ENCODE results near the gene FSHB. TPM values are rescaled to one million over a fixed set of nuclear protein-coding genes. Genes with fewer than 3 reads are reported as not detected.

The FSHB gene
- total and polyA plus RNA-seq, 2 of the 4 experiments (the other 2 are of a cell fraction): not detected

DNA sequence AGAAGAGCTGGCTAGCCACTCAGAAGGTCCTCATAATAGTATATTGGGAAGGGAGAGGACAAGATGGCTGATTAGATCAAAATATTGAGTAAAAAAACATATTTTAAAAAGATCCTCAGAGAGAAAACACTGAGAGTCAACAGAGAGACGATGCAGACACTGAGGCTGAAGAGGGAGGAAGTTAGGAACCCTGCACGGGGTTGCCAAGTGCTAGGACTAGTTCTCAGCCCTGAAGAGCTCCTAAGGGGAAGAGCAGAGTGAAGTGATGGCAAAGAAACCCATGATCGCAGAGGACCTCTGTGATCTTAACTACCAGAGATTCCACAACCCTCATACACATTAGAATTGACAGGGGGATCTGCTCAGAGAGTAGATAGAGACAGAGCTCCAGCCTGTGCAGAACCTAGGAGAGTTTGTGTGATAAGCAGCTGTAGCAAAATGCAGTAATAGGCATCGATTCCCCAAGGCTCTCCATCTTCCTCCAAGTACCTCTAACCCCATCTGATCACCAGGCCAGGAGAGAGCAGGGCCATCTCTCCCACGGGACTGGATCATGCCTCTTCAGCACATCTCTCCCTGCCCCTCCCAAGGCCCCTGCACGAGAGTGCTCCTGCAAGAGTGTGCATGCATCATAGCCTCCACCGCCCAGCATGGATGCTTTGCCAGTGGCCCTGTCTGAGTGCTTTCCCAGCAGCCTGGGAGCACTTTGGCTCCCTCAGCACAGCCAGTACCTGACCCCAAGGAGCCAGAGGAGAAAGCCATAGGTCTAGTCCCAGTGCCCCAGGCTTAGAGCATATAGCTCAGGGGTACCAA lies 50.9 kb downstream of the FSHB start:
- POLR2A ChIA-PET (ENCODE audit: unreplicated experiment): no interaction called here
- in situ Hi-C loops (cut with MboI; ENCODE audit: low sequenced_read_pairs): no loop called here
- no peaks in the 10 kb centered on the region for H3K79me1 ChIP-seq (ENCODE audit: low read depth in 1 of 2, low read length in 2 of 2)
- H3K27me3 ChIP-seq (ENCODE audit: control insufficient read depth, insufficient read depth, low read length): no peaks in the 10 kb centered on the region
- no peak overlapping the region for H3K27ac ChIP-seq (ENCODE audit: insufficient read depth, low read length)
- no peak overlapping the region for H2AK5ac ChIP-seq (ENCODE audit: low read depth, low read length)
- no peak overlapping the region for H4K91ac ChIP-seq (ENCODE audit: insufficient read depth, low read depth, low read length)
- H3K9ac ChIP-seq (ENCODE audit: low read depth, low read length): no peak overlapping the region
- BruUV-seq (replicated peaks): no TSS peak
- H2BK120ac ChIP-seq (ENCODE audit: low read depth, low read length): no peak overlapping the region
- H3K18ac ChIP-seq (ENCODE audit: low read depth, low read length): no peak overlapping the region
- no peak overlapping the region for H2BK20ac ChIP-seq (ENCODE audit: low read depth, low read length)
- no peaks in the 10 kb centered on the region for H3K9me1 ChIP-seq (ENCODE audit: insufficient read depth, low read length)
- no peak overlapping the region for H2AFZ ChIP-seq (replicated peaks; ENCODE audit: low read length, poor library complexity)
- no peak for ATAC-seq (ENCODE audit: low read depth)
- H3K4ac ChIP-seq (ENCODE audit: low read depth, low read length): no peak overlapping the region
- H3K4me1 ChIP-seq (ENCODE audit: control insufficient read depth, insufficient read depth, low read length): no peaks in the 10 kb centered on the region
- no peak overlapping the region for H3K56ac ChIP-seq (ENCODE audit: extremely low read depth, insufficient read depth, low read length)
- H4K20me1 ChIP-seq (ENCODE audit: insufficient read depth, low read length): no peaks in the 10 kb centered on the region
- H4K5ac ChIP-seq (ENCODE audit: low read depth, low read length): no peak overlapping the region
- no peak overlapping the region for H3K23ac ChIP-seq (ENCODE audit: low read depth, low read length)
- no peak overlapping the region for H3K14ac ChIP-seq (replicated peaks; ENCODE audit: low read depth, low read length)
- H4K8ac ChIP-seq (ENCODE audit: low read depth in 2 of 2, low read length in 2 of 2): no peak overlapping the region
- H3K36me3 ChIP-seq (ENCODE audit: control insufficient read depth, insufficient read depth, low read length): no peaks in the 10 kb centered on the region
- no peak overlapping the region for H2AK9ac ChIP-seq (replicated peaks; ENCODE audit: low read depth, low read length, poor library complexity)
- dilution Hi-C loops (cut with HindIII; ENCODE audit: low sequenced_read_pairs, unreplicated experiment): no loop called here
- H3K9me3 ChIP-seq (ENCODE audit: control insufficient read depth, insufficient read depth, low read length): no peaks in the 10 kb centered on the region
- 42% methylated on average over 2 of the region's 7 CpGs; no CpG with 5 or more reads in 1 of the 2 experiments for WGBS, 2 experiments (ENCODE audit: extremely low coverage in 2 of 2, insufficient read length in 1 of 2)
- no peak overlapping the region for H3K4me3 ChIP-seq (ENCODE audit: insufficient read depth, low read depth, low read length)
- no peak overlapping the region for H2BK15ac ChIP-seq (ENCODE audit: low read depth, low read length)
- no peak for DNase-seq
- CTCF ChIA-PET: no interaction called here
- intact Hi-C loops (cut with micrococcal nuclease): no loop called here
- no peak overlapping the region for H3K4me2 ChIP-seq (ENCODE audit: low read depth, low read length)
- TF ChIP-seq, protein P1, sequence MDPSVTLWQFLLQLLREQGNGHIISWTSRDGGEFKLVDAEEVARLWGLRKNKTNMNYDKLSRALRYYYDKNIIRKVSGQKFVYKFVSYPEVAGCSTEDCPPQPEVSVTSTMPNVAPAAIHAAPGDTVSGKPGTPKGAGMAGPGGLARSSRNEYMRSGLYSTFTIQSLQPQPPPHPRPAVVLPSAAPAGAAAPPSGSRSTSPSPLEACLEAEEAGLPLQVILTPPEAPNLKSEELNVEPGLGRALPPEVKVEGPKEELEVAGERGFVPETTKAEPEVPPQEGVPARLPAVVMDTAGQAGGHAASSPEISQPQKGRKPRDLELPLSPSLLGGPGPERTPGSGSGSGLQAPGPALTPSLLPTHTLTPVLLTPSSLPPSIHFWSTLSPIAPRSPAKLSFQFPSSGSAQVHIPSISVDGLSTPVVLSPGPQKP (IDR thresholded peaks at IDR 0.05; ENCODE audit: borderline replicate concordance, low read depth, low read length): no peak
- no peak for TF ChIP-seq FOS (IDR thresholded peaks at IDR 0.05; ENCODE audit: low read depth, low read length)
- TF ChIP-seq SMC3 (IDR thresholded peaks at IDR 0.05; ENCODE audit: low read depth, low read length): no peak
- TF ChIP-seq CHD1 (IDR thresholded peaks at IDR 0.05; ENCODE audit: low read depth, low read length): no peak
- TF ChIP-seq RAD21 (IDR thresholded peaks at IDR 0.05; ENCODE audit: low read length): no peak
- no peak for TF ChIP-seq POLR2A (IDR thresholded peaks at IDR 0.05; ENCODE audit: low read depth, low read length)
- TF ChIP-seq MXI1 (IDR thresholded peaks at IDR 0.05; ENCODE audit: borderline replicate concordance, low read depth, low read length): no peak
- TF ChIP-seq BHLHE40 (IDR thresholded peaks at IDR 0.05; ENCODE audit: low read depth, low read length): no peak
- no peak for TF ChIP-seq RCOR1 (IDR thresholded peaks at IDR 0.05; ENCODE audit: insufficient replicate concordance, low read length)
- TF ChIP-seq, protein P2, sequence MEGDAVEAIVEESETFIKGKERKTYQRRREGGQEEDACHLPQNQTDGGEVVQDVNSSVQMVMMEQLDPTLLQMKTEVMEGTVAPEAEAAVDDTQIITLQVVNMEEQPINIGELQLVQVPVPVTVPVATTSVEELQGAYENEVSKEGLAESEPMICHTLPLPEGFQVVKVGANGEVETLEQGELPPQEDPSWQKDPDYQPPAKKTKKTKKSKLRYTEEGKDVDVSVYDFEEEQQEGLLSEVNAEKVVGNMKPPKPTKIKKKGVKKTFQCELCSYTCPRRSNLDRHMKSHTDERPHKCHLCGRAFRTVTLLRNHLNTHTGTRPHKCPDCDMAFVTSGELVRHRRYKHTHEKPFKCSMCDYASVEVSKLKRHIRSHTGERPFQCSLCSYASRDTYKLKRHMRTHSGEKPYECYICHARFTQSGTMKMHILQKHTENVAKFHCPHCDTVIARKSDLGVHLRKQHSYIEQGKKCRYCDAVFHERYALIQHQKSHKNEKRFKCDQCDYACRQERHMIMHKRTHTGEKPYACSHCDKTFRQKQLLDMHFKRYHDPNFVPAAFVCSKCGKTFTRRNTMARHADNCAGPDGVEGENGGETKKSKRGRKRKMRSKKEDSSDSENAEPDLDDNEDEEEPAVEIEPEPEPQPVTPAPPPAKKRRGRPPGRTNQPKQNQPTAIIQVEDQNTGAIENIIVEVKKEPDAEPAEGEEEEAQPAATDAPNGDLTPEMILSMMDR (conservative IDR thresholded peaks at IDR 0.05; ENCODE audit: low read depth, low read length): no peak
- H2BK5ac ChIP-seq (ENCODE audit: low read depth, low read length, poor library complexity, severe bottlenecking): no peak overlapping the region
